H1 (cell line): ENCODE measurements around the gene CXCL6. TPM values are rescaled to one million over a fixed set of nuclear protein-coding genes. Genes with fewer than 3 reads are reported as not detected.

Experiments
- CTCF ChIA-PET: fragments of 300-600 bp; sonication (Branson Sonifier 250); formaldehyde crosslinking; loops from one replicate; lab custom pipeline; 2021; ENCODE audit not compliant: partially characterized antibody; lab: Charles Lee
- POLR2A ChIA-PET: fragments of 300-600 bp; sonication (Branson Sonifier 250); formaldehyde crosslinking; loops from one replicate; lab custom pipeline; 2021; ENCODE audit warnings: inconsistent platforms; ENCODE audit not compliant: partially characterized antibody; lab: Charles Lee
- DNase-seq, 2 experiments: peaks; one replicate each; pipeline versions ENCODE4 v3.0.0 to v3.0.0-alpha.2; 2010 to 2022; ENCODE audit warnings: low spot score in 2 of 2, low read depth in 1 of 2, mixed read lengths in 1 of 2
- FAIRE-seq: peaks from 2 replicates; lab custom pipeline; 2011; peaks lifted over from hg19 to GRCh38; lab: Jason Lieb, UNC
- H2AFZ ChIP-seq: 2 replicates; pipeline ENCODE4 v1.8.1; 2012; ENCODE audit warnings: low read length, inconsistent platforms
- H2AK5ac ChIP-seq: 2 replicates; pipeline ENCODE4 v1.6.1; 2013; ENCODE audit warnings: low read depth, low read length
- H2BK120ac ChIP-seq: replicated peaks from 2 replicates; pipeline ENCODE3; 2013; ENCODE audit warnings: low read depth, low read length, inconsistent platforms
- H2BK12ac ChIP-seq: 2 replicates; pipeline ENCODE4 v1.6.1; 2013; ENCODE audit warnings: low read depth, low read length
- H2BK15ac ChIP-seq: 2 replicates; pipeline ENCODE4 v1.6.1; 2013; ENCODE audit warnings: low read length
- H2BK20ac ChIP-seq: 2 replicates; pipeline ENCODE4 v1.6.1; 2013; ENCODE audit warnings: low read length
- H2BK5ac ChIP-seq: 2 replicates; pipeline ENCODE4 v1.6.1; 2013; ENCODE audit warnings: low read depth, low read length
- H3K14ac ChIP-seq: 2 replicates; pipeline ENCODE4 v1.6.1; 2013; ENCODE audit warnings: inconsistent platforms; ENCODE audit not compliant: insufficient read length
- H3K18ac ChIP-seq: 2 replicates; pipeline ENCODE4 v1.6.1; 2013; ENCODE audit warnings: low read length; ENCODE audit errors: extremely low read depth
- H3K23ac ChIP-seq: 2 replicates; pipeline ENCODE4 v1.6.1; 2013; ENCODE audit warnings: inconsistent platforms; ENCODE audit not compliant: insufficient read length
- H3K23me2 ChIP-seq: 2 replicates; pipeline ENCODE4 v1.6.1; 2013; ENCODE audit warnings: low read depth, low read length
- H3K27ac ChIP-seq: 2 replicates; pipeline ENCODE4 v1.6.1; 2011; ENCODE audit warnings: low read depth, low read length, inconsistent platforms
- H3K27me3 ChIP-seq, 4 experiments: replicated peaks in 1 of 4; 1 replicate in 1 of 4; 2 replicates in 3 of 4; pipeline versions ENCODE4 v1.6.1 to v1.8.1; 2011 to 2013; ENCODE audit warnings: low read length in 3 of 4, mild to moderate bottlenecking in 3 of 4, inconsistent platforms in 2 of 4, mixed read lengths in 2 of 4, moderate library complexity in 1 of 4; ENCODE audit not compliant: control insufficient read depth in 3 of 4, insufficient read depth in 3 of 4; ENCODE audit errors: extremely low read depth in 1 of 4
- H3K36me3 ChIP-seq, 4 experiments: 2 replicates each; pipeline versions ENCODE4 v1.6.1 to v1.8.1; 2011 to 2013; ENCODE audit warnings: mild to moderate bottlenecking in 4 of 4, low read length in 3 of 4, moderate library complexity in 2 of 4, control low read depth in 1 of 4, inconsistent platforms in 1 of 4; ENCODE audit not compliant: insufficient read depth in 4 of 4, control insufficient read depth in 2 of 4
- H3K4ac ChIP-seq: replicated peaks from 2 replicates; pipeline ENCODE3; 2013; ENCODE audit warnings: low read length, low read depth, mixed read lengths, inconsistent platforms; ENCODE audit not compliant: insufficient read length
- H3K4me1 ChIP-seq, 4 experiments: replicated peaks in 1 of 4; 1 replicate in 1 of 4; 2 replicates in 3 of 4; pipeline versions ENCODE4 v1.6.1 to v1.8.1; 2011 to 2013; ENCODE audit warnings: low read length in 3 of 4, inconsistent platforms in 2 of 4, mixed read lengths in 1 of 4; ENCODE audit not compliant: insufficient read depth in 4 of 4, control insufficient read depth in 3 of 4
- H3K4me2 ChIP-seq, 2 experiments: 2 replicates each; pipeline versions ENCODE4 v1.6.1 to v1.8.1; 2011 to 2013; ENCODE audit warnings: low read depth in 2 of 2, low read length in 2 of 2, control low read depth in 1 of 2, inconsistent platforms in 1 of 2, mild to moderate bottlenecking in 1 of 2; ENCODE audit not compliant: insufficient read depth in 1 of 2
- H3K4me3 ChIP-seq, 4 experiments: fragments of 200-600, 300-600 bp in 1 of 4; sonication (generic), shearing (Covaris generic), sonication (Bioruptor Twin) in 1 of 4; 2 replicates each; pipeline versions ENCODE4 v1.5.1 to v1.8.1; 2011 to 2016; ENCODE audit warnings: low read length in 4 of 4, low read depth in 3 of 4, control low read depth in 2 of 4, inconsistent platforms in 2 of 4, mild to moderate bottlenecking in 2 of 4, mixed read lengths in 1 of 4, moderate library complexity in 1 of 4; ENCODE audit not compliant: insufficient read depth in 2 of 4; ENCODE audit errors: extremely low read depth in 1 of 4
- H3K56ac ChIP-seq: replicated peaks from 2 replicates; pipeline ENCODE3; 2013; ENCODE audit warnings: low read depth, mild to moderate bottlenecking, mixed read lengths, low read length, inconsistent platforms; ENCODE audit not compliant: insufficient read length
- H3K79me1 ChIP-seq: 2 replicates; pipeline ENCODE4 v1.6.1; 2013; ENCODE audit warnings: low read depth, low read length, control low read depth
- H3K79me2 ChIP-seq, 2 experiments: 2 replicates each; pipeline versions ENCODE4 v1.6.1 to v1.8.1; 2012 to 2013; ENCODE audit warnings: low read length in 2 of 2, mild to moderate bottlenecking in 2 of 2, inconsistent platforms in 1 of 2; ENCODE audit not compliant: insufficient read depth in 2 of 2, control insufficient read depth in 1 of 2
- H3K9ac ChIP-seq, 4 experiments: replicated peaks in 1 of 4; 1 replicate in 1 of 4; 2 replicates in 3 of 4; pipeline versions ENCODE4 v1.6.1 to v1.8.1; 2011 to 2013; ENCODE audit warnings: low read depth in 3 of 4, low read length in 3 of 4, control low read depth in 2 of 4, mild to moderate bottlenecking in 2 of 4, moderate library complexity in 2 of 4, inconsistent platforms in 1 of 4; ENCODE audit errors: extremely low read depth in 1 of 4
- H3K9me3 ChIP-seq, 2 experiments: 2 replicates each; pipeline versions ENCODE4 v1.6.1 to v1.8.1; 2012 to 2013; ENCODE audit warnings: mild to moderate bottlenecking in 2 of 2, moderate library complexity in 2 of 2, control low read depth in 1 of 2, inconsistent platforms in 1 of 2, low read depth in 1 of 2, low read length in 1 of 2, mixed read lengths in 1 of 2; ENCODE audit not compliant: insufficient read depth in 2 of 2
- H4K20me1 ChIP-seq, 2 experiments: replicated peaks in 1 of 2; 2 replicates each; pipeline versions ENCODE3 to v1.8.1; 2011 to 2013; ENCODE audit warnings: inconsistent platforms in 2 of 2, low read length in 2 of 2, mild to moderate bottlenecking in 1 of 2; ENCODE audit not compliant: insufficient read depth in 2 of 2, control insufficient read depth in 1 of 2
- H4K5ac ChIP-seq: 2 replicates; pipeline ENCODE4 v1.6.1; 2013; ENCODE audit warnings: low read length, low read depth, mixed read lengths, inconsistent platforms; ENCODE audit not compliant: insufficient read length
- H4K8ac ChIP-seq: 2 replicates; pipeline ENCODE4 v1.8.0; 2013; ENCODE audit warnings: mild to moderate bottlenecking, moderate library complexity, low read length, inconsistent platforms; ENCODE audit not compliant: insufficient read depth; ENCODE audit errors: extremely low read depth
- H4K91ac ChIP-seq: replicated peaks from 2 replicates; pipeline ENCODE3; 2013; ENCODE audit warnings: low read length, mixed read lengths, inconsistent platforms; ENCODE audit not compliant: insufficient read length
- JUN ChIP-seq: IDR thresholded peaks from 2 replicates; pipeline ENCODE4 v1.6.1; 2011; ENCODE audit warnings: low read depth, mild to moderate bottlenecking, improper control_type of control experiment, low read length
- MAFK ChIP-seq: IDR thresholded peaks from 2 replicates; pipeline ENCODE4 v1.6.1; 2012; ENCODE audit warnings: low read depth, mild to moderate bottlenecking, improper control_type of control experiment, low read length
- TCF12 ChIP-seq: IDR thresholded peaks from 2 replicates; pipeline ENCODE4 v1.6.1; 2011; ENCODE audit warnings: low read depth, mild to moderate bottlenecking, low read length
- polyA plus RNA-seq, 7 experiments: library from polyadenylated mRNA; depleted of rRNA in 3 of 7; stranded (reverse) in 5 of 7; unstranded in 2 of 7; fragments of >200 nt in 5 of 7; fragments of 200-250 nt in 2 of 7; gene quantifications; 1 replicate in 5 of 7; 2 replicates in 1 of 7; 4 replicates in 1 of 7; pipeline versions ENCODE4 v1.2.1 to v1.2.3, GENCODE V29; 2011 to 2013; ENCODE audit warnings: missing spikeins in 2 of 7, mixed read lengths in 2 of 7
- total RNA-seq: library from RNA; stranded (reverse); fragmentation: NEBNext Ultra II Directional; extraction: Animal tissue kit (Norgen Biotek cat#: 25700); gene quantifications from 2 replicates; pipeline ENCODE4 v1.2.1, GENCODE V29; 2021

CXCL6 gene
- total and polyA plus RNA-seq, 2 of the 8 experiments (the other 6 are each of a cell fraction or from before 2014, with no cell fraction given) = 6.3 to 8.0 TPM

- FAIRE-seq (no peak), DNase-seq (no peak)
- Histone ChIP-seq H4K8ac (no peak overlapping the region), H3K23me2 (no peaks in the 10 kb centered on the region), H3K4me2 (no peak overlapping the region), H3K9me3 (0 out of 4 replicates have a peak, but pooled peaks cover 0 to 4% of the 10 kb centered on the region in 2 experiments), H3K36me3 (no peaks in the 10 kb centered on the region; a peak in 1 of 8 replicates), H3K27ac (no peak overlapping the region), H3K14ac (no peak overlapping the region), H2BK12ac (no peak overlapping the region), H3K4ac (no peak overlapping the region), H3K79me2 (no peaks in the 10 kb centered on the region), H2AFZ (no peak overlapping the region), H4K20me1 (no peaks in the 10 kb centered on the region), H3K79me1 (no peaks in the 10 kb centered on the region), H3K23ac (no peak overlapping the region), H4K91ac (no peak overlapping the region), H2BK120ac (no peak overlapping the region), H2BK15ac (no peak overlapping the region), H3K27me3 (no peaks in the 10 kb centered on the region), H2BK5ac (no peak overlapping the region), H3K4me3 (no peak overlapping the region), H3K4me1 (no peaks in the 10 kb centered on the region), H2BK20ac (no peak overlapping the region), H4K5ac (no peak overlapping the region), H3K9ac (no peak overlapping the region), H3K56ac (no peak overlapping the region), H2AK5ac (no peak overlapping the region), H3K18ac (no peak overlapping the region)
- ChIA-PET POLR2A (no interaction called here), CTCF (no interaction called here)
- no peak for TF ChIP-seq MAFK
- TF ChIP-seq JUN = no peak
- no peak for TF ChIP-seq TCF12
Measured at GRCh38 chr4:73823760-73824159, 12.7 kb upstream of the CXCL6 start.
